ENCODE measurements around the gene BCOR. TPM values are rescaled to one million over a fixed set of nuclear protein-coding genes. Genes with fewer than 3 reads are reported as not detected.
A peak's percentile ranks its signal among the peaks of the same experiment; 100 is the strongest.

The BCOR gene
- total and polyA plus RNA-seq, 2 of the 13 experiments (the other 11 are each of a cell fraction or from before 2014, with no cell fraction given), result 14.3 to 15.2 TPM

DNA sequence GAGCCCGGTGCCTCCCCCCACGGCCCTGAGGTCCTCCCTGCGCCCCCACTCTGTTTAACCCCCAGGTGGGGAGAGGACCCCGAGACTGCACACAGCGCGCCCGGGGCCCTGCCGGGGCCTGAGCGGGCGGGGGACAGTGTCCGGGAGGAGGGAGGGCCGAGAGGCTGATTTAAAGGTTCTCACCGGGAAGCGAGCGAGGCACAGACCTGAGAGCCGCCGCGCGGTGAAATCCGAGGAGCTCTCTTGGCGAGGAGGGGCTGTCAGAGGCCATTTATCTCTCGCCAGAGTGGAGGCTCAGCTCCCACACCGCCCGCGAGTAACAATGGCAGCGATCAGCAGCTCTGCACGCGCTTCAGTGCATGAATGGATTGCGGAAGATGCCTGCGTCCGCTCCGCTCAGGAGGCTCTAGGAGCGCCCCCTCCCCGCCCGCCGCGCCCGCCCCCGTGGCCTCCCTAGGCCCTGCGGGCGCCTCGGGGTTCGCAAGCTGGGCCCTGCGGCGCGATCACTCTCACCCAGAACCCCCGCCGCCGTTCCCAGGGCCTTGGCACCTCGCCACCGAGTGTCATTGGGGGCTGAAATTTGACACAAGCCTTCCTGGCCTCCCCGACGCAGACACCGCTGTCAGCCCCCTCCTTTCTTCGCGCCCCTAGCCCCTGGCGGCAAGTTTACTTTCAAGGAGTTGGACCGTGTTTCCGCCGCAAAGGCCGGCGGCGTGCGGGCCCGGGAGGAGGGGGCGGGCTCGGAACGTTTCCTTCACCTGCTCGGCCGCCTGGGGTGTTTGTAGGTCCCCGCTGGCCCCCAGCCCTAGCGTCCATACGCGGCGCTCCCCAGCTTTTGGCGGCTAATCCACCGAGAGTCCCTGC is 48.7 kb upstream of the BCOR start (continued):
- TF ChIP-seq, protein P1, sequence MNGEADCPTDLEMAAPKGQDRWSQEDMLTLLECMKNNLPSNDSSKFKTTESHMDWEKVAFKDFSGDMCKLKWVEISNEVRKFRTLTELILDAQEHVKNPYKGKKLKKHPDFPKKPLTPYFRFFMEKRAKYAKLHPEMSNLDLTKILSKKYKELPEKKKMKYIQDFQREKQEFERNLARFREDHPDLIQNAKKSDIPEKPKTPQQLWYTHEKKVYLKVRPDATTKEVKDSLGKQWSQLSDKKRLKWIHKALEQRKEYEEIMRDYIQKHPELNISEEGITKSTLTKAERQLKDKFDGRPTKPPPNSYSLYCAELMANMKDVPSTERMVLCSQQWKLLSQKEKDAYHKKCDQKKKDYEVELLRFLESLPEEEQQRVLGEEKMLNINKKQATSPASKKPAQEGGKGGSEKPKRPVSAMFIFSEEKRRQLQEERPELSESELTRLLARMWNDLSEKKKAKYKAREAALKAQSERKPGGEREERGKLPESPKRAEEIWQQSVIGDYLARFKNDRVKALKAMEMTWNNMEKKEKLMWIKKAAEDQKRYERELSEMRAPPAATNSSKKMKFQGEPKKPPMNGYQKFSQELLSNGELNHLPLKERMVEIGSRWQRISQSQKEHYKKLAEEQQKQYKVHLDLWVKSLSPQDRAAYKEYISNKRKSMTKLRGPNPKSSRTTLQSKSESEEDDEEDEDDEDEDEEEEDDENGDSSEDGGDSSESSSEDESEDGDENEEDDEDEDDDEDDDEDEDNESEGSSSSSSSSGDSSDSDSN (CRISPR knock-in tag; IDR thresholded peaks at IDR 0.05), result peak; percentile 42; the same call in 1 of the 2 replicates
- no peak for TF ChIP-seq ZNF124 (CRISPR knock-in tag; IDR thresholded peaks at IDR 0.05)
- peak; percentile 46; the same call in 1 of the 2 replicates for TF ChIP-seq ELF1 (CRISPR knock-in tag; IDR thresholded peaks at IDR 0.05)
- peak; percentile 21; the same call in 1 of the 2 replicates for TF ChIP-seq MYC (CRISPR knock-in tag; IDR thresholded peaks at IDR 0.05; ENCODE audit: borderline replicate concordance)
- no peak for TF ChIP-seq ZNF207 (IDR thresholded peaks at IDR 0.05; ENCODE audit: borderline replicate concordance)
- TF ChIP-seq KMT2A (CRISPR knock-in tag; IDR thresholded peaks at IDR 0.05), result no peak; the same call in 1 of the 2 replicates
- TF ChIP-seq ESRRA (CRISPR knock-in tag; IDR thresholded peaks at IDR 0.05; ENCODE audit: low read depth), result no peak
- no peak for TF ChIP-seq SP140L (CRISPR knock-in tag; IDR thresholded peaks at IDR 0.05; ENCODE audit: borderline replicate concordance)
- TF ChIP-seq, protein P2, sequence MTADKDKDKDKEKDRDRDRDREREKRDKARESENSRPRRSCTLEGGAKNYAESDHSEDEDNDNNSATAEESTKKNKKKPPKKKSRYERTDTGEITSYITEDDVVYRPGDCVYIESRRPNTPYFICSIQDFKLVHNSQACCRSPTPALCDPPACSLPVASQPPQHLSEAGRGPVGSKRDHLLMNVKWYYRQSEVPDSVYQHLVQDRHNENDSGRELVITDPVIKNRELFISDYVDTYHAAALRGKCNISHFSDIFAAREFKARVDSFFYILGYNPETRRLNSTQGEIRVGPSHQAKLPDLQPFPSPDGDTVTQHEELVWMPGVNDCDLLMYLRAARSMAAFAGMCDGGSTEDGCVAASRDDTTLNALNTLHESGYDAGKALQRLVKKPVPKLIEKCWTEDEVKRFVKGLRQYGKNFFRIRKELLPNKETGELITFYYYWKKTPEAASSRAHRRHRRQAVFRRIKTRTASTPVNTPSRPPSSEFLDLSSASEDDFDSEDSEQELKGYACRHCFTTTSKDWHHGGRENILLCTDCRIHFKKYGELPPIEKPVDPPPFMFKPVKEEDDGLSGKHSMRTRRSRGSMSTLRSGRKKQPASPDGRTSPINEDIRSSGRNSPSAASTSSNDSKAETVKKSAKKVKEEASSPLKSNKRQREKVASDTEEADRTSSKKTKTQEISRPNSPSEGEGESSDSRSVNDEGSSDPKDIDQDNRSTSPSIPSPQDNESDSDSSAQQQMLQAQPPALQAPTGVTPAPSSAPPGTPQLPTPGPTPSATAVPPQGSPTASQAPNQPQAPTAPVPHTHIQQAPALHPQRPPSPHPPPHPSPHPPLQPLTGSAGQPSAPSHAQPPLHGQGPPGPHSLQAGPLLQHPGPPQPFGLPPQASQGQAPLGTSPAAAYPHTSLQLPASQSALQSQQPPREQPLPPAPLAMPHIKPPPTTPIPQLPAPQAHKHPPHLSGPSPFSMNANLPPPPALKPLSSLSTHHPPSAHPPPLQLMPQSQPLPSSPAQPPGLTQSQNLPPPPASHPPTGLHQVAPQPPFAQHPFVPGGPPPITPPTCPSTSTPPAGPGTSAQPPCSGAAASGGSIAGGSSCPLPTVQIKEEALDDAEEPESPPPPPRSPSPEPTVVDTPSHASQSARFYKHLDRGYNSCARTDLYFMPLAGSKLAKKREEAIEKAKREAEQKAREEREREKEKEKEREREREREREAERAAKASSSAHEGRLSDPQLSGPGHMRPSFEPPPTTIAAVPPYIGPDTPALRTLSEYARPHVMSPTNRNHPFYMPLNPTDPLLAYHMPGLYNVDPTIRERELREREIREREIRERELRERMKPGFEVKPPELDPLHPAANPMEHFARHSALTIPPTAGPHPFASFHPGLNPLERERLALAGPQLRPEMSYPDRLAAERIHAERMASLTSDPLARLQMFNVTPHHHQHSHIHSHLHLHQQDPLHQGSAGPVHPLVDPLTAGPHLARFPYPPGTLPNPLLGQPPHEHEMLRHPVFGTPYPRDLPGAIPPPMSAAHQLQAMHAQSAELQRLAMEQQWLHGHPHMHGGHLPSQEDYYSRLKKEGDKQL (CRISPR knock-in tag; IDR thresholded peaks at IDR 0.05; ENCODE audit: low read depth), result no peak
- no peak for TF ChIP-seq ZNF550 (CRISPR knock-in tag; IDR thresholded peaks at IDR 0.05; ENCODE audit: borderline replicate concordance)
- TF ChIP-seq ZNF292 (CRISPR knock-in tag; IDR thresholded peaks at IDR 0.05; ENCODE audit: borderline replicate concordance, low read depth), result no peak
- TF ChIP-seq, protein P3, sequence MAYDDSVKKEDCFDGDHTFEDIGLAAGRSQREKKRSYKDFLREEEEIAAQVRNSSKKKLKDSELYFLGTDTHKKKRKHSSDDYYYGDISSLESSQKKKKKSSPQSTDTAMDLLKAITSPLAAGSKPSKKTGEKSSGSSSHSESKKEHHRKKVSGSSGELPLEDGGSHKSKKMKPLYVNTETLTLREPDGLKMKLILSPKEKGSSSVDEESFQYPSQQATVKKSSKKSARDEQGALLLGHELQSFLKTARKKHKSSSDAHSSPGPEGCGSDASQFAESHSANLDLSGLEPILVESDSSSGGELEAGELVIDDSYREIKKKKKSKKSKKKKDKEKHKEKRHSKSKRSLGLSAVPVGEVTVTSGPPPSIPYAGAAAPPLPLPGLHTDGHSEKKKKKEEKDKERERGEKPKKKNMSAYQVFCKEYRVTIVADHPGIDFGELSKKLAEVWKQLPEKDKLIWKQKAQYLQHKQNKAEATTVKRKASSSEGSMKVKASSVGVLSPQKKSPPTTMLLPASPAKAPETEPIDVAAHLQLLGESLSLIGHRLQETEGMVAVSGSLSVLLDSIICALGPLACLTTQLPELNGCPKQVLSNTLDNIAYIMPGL (CRISPR knock-in tag; IDR thresholded peaks at IDR 0.05; ENCODE audit: borderline replicate concordance in 1 of 2, low read depth in 1 of 2), result peak in 1 of 2 experiments; percentile 29; a peak in 1 of 4 replicates
- TF ChIP-seq, protein P4, sequence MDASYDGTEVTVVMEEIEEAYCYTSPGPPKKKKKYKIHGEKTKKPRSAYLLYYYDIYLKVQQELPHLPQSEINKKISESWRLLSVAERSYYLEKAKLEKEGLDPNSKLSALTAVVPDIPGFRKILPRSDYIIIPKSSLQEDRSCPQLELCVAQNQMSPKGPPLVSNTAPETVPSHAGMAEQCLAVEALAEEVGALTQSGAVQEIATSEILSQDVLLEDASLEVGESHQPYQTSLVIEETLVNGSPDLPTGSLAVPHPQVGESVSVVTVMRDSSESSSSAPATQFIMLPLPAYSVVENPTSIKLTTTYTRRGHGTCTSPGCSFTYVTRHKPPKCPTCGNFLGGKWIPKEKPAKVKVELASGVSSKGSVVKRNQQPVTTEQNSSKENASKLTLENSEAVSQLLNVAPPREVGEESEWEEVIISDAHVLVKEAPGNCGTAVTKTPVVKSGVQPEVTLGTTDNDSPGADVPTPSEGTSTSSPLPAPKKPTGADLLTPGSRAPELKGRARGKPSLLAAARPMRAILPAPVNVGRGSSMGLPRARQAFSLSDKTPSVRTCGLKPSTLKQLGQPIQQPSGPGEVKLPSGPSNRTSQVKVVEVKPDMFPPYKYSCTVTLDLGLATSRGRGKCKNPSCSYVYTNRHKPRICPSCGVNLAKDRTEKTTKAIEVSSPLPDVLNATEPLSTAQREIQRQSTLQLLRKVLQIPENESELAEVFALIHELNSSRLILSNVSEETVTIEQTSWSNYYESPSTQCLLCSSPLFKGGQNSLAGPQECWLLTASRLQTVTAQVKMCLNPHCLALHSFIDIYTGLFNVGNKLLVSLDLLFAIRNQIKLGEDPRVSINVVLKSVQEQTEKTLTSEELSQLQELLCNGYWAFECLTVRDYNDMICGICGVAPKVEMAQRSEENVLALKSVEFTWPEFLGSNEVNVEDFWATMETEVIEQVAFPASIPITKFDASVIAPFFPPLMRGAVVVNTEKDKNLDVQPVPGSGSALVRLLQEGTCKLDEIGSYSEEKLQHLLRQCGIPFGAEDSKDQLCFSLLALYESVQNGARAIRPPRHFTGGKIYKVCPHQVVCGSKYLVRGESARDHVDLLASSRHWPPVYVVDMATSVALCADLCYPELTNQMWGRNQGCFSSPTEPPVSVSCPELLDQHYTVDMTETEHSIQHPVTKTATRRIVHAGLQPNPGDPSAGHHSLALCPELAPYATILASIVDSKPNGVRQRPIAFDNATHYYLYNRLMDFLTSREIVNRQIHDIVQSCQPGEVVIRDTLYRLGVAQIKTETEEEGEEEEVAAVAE (CRISPR knock-in tag; IDR thresholded peaks at IDR 0.05; ENCODE audit: borderline replicate concordance), result no peak
